K562 (cell line): Measurements from ENCODE around the gene BIRC3. TPM values are rescaled to one million over a fixed set of nuclear protein-coding genes. Genes with fewer than 3 reads are reported as not detected.

Source experiments
- ATAC-seq: fragments of 200-7000 bp; cut with Tn5 transposase; 3 replicates; pipeline ENCODE4 v1.9.1; 2020; ENCODE audit warnings: moderate library complexity
- BruUV-seq: library from RNA; stranded (reverse); fragments of 400-500 nt; replicated peaks from 2 replicates; lab custom pipeline; 2021; lab: Mats Ljungman, UMichigan
- CTCF ChIA-PET: fragments of 300-600 bp; formaldehyde crosslinking; extraction: SDS; loops from one replicate; lab custom pipeline; 2021; ENCODE audit warnings: low intra/inter-chr PET ratio; lab: Yijun Ruan, JAX
- POLR2A ChIA-PET: fragments of 300-600, 350-650 bp; sonication (Branson Sonifier 250); formaldehyde crosslinking; extraction: SDS; loops from one replicate; lab custom pipeline; 2021; ENCODE audit warnings: antibody characterized with exemption, inconsistent platforms; lab: Yijun Ruan, JAX
- DNase-seq, 4 experiments: peaks; one replicate each; pipeline versions ENCODE4 v3.0.0 to v3.0.0-alpha.2; 2011 to 2018; ENCODE audit warnings: low spot score in 3 of 4, mixed read lengths in 3 of 4; ENCODE audit errors: extremely low read depth in 1 of 4
- FAIRE-seq: peaks from 2 replicates; lab custom pipeline; 2011; peaks lifted over from hg19 to GRCh38; lab: Jason Lieb, UNC
- H2AFZ ChIP-seq: 2 replicates; pipeline ENCODE4 v1.6.0; 2011; ENCODE audit warnings: low read depth, low read length, control low read depth, inconsistent platforms
- H3K27ac ChIP-seq: fragments of 200-600 bp; 3 replicates; pipeline ENCODE4 v1.8.0; 2011; ENCODE audit warnings: low read depth, mild to moderate bottlenecking, control low read depth, inconsistent platforms, low read length, moderate library complexity, mixed read lengths; ENCODE audit errors: extremely low read depth
- H3K27me3 ChIP-seq, 2 experiments: fragments of 300-600 bp in 1 of 2; 2 replicates in 1 of 2; 3 replicates in 1 of 2; pipeline versions ENCODE4 v1.6.0 to v1.8.0; 2011; ENCODE audit warnings: inconsistent platforms in 2 of 2, low read length in 2 of 2, mild to moderate bottlenecking in 1 of 2, mixed read lengths in 1 of 2, moderate library complexity in 1 of 2; ENCODE audit not compliant: control insufficient read depth in 2 of 2, insufficient read depth in 2 of 2
- H3K36me3 ChIP-seq: fragments of 300-600 bp; 3 replicates; pipeline ENCODE4 v1.8.0; 2011; ENCODE audit warnings: mild to moderate bottlenecking, low read length, inconsistent platforms; ENCODE audit not compliant: control insufficient read depth, insufficient read depth
- H3K4me1 ChIP-seq, 2 experiments: fragments of 200-600 bp in 1 of 2; replicated peaks in 1 of 2; 2 replicates in 1 of 2; 3 replicates in 1 of 2; pipeline versions ENCODE4 v1.5.1 to v1.8.0; 2011; ENCODE audit warnings: inconsistent platforms in 2 of 2, low read length in 2 of 2, mild to moderate bottlenecking in 1 of 2, mixed read lengths in 1 of 2, moderate library complexity in 1 of 2; ENCODE audit not compliant: control insufficient read depth in 2 of 2, insufficient read depth in 2 of 2
- H3K4me2 ChIP-seq: 2 replicates; pipeline ENCODE4 v1.6.1; 2011; ENCODE audit warnings: low read length, control low read depth, inconsistent platforms, mixed read lengths; ENCODE audit not compliant: insufficient read depth
- H3K4me3 ChIP-seq: fragments of 200-600 bp; sonication (generic), shearing (Covaris generic); 2 replicates; pipeline ENCODE4 v1.5.1; 2016; ENCODE audit warnings: control low read depth, inconsistent platforms
- H3K79me2 ChIP-seq: fragments of 200-600 bp; 3 replicates; pipeline ENCODE4 v1.8.0; 2011; ENCODE audit warnings: low read length, inconsistent platforms; ENCODE audit not compliant: control insufficient read depth, insufficient read depth
- H3K9ac ChIP-seq, 2 experiments: 2 replicates each; pipeline versions ENCODE4 v1.6.0 to v1.6.1; 2011; ENCODE audit warnings: low read depth in 2 of 2, low read length in 2 of 2, control low read depth in 1 of 2, inconsistent platforms in 1 of 2, mild to moderate bottlenecking in 1 of 2, mixed read lengths in 1 of 2; ENCODE audit not compliant: insufficient read depth in 1 of 2
- H3K9me1 ChIP-seq: one replicate; pipeline ENCODE4 v1.6.0; 2011; ENCODE audit warnings: inconsistent platforms, mild to moderate bottlenecking, low read length, moderate library complexity; ENCODE audit not compliant: control insufficient read depth, insufficient read depth
- H3K9me3 ChIP-seq: replicated peaks from 2 replicates; pipeline ENCODE4 v1.5.1; 2011; ENCODE audit warnings: low read depth, low read length, inconsistent platforms; ENCODE audit not compliant: control insufficient read depth, insufficient read depth
- H4K20me1 ChIP-seq: replicated peaks from 2 replicates; pipeline ENCODE4 v1.6.1; 2011; ENCODE audit warnings: low read length, inconsistent platforms, mixed read lengths; ENCODE audit not compliant: control insufficient read depth, insufficient read depth
- BRF2 ChIP-seq: IDR thresholded peaks from 3 replicates; pipeline ENCODE4 v1.6.1; 2011; ENCODE audit warnings: borderline replicate concordance, mild to moderate bottlenecking; ENCODE audit not compliant: insufficient read length, insufficient read depth
- CXXC5 ChIP-seq: fragments of 250-450 bp; sonication (Bioruptor Pico); IDR thresholded peaks from 2 replicates; pipeline ENCODE4 v1.8.0; 2022; ENCODE audit warnings: inconsistent platforms, mild to moderate bottlenecking, moderate library complexity
- DIDO1 ChIP-seq: fragments of 450-650 bp; IDR thresholded peaks from 2 replicates; pipeline ENCODE4 v1.6.1; 2016; ENCODE audit warnings: low read depth, missing biosample characterization, missing genetic modification characterization
- EP400 ChIP-seq: fragments of 450-650 bp; IDR thresholded peaks from 2 replicates; pipeline ENCODE4 v1.6.1; 2017; ENCODE audit warnings: antibody characterized with exemption, mild to moderate bottlenecking, moderate library complexity
- HINFP ChIP-seq: fragments of 450-650 bp; conservative IDR thresholded peaks from 2 replicates; pipeline ENCODE4 v1.6.1; 2016; ENCODE audit warnings: missing genetic modification characterization, low read depth, mild to moderate bottlenecking, control low read depth, missing compliant biosample characterization
- PHF21A ChIP-seq: fragments of 450-650 bp; IDR thresholded peaks from 2 replicates; pipeline ENCODE4 v1.6.1; 2017; ENCODE audit warnings: low read depth, borderline replicate concordance
- POLR2G ChIP-seq: fragments of 200-400 bp; formaldehyde crosslinking; IDR thresholded peaks from 2 replicates; pipeline ENCODE4 v1.6.1; 2017; ENCODE audit warnings: low read depth, mild to moderate bottlenecking, antibody characterized with exemption, low read length, moderate library complexity
- RFX1 ChIP-seq: fragments of 450-650 bp; IDR thresholded peaks from 2 replicates; pipeline ENCODE4 v1.6.1; 2016; ENCODE audit warnings: mild to moderate bottlenecking, moderate library complexity
- TEAD4 ChIP-seq, 2 experiments: sonication (generic) in 1 of 2; formaldehyde crosslinking in 1 of 2; IDR thresholded peaks; 2 replicates each; pipeline versions ENCODE4 v1.6.1 to v1.8.0; 2012 to 2022; ENCODE audit warnings: borderline replicate concordance in 1 of 2, inconsistent platforms in 1 of 2, low read length in 1 of 2, mild to moderate bottlenecking in 1 of 2, missing genetic modification reagents in 1 of 2
- VEZF1 ChIP-seq: fragments of 200-800 bp; sonication (Bioruptor generic); IDR thresholded peaks from 2 replicates; pipeline ENCODE4 v1.6.1; 2017; ENCODE audit warnings: missing genetic modification characterization, missing compliant biosample characterization
- ZKSCAN3 ChIP-seq: fragments of 250-450 bp; sonication (Bioruptor Pico); IDR thresholded peaks from 2 replicates; pipeline ENCODE4 v1.4.0; 2020
- ZKSCAN8 ChIP-seq: fragments of 200-800 bp; sonication (Bioruptor generic); IDR thresholded peaks from 2 replicates; pipeline ENCODE4 v1.6.1; 2016; ENCODE audit warnings: missing genetic modification characterization, missing compliant biosample characterization
- ZNF232 ChIP-seq: sonication (generic); formaldehyde crosslinking; IDR thresholded peaks from 2 replicates; pipeline ENCODE4 v1.8.0; 2022; ENCODE audit warnings: mild to moderate bottlenecking, missing genetic modification reagents
- WGBS: fragments of 100-300 bp; shearing (Covaris generic); methylation state at CpG from one replicate; pipeline ENCODE4 v1.1.6; 2016; ENCODE audit warnings: low coverage, mixed read lengths; ENCODE audit not compliant: insufficient coverage; ENCODE audit errors: missing lambda C conversion rate; 5-methylcytosine and 5-hydroxymethylcytosine counted together
- in situ Hi-C: fragments of 300-500 bp; cut with MboI; formaldehyde crosslinking; loops from 4 replicates; pipeline ENCODE4 v1.15.0; 2018; ENCODE audit warnings: inconsistent platforms, mixed read lengths
- intact Hi-C: fragments of 100-400 bp; cut with micrococcal nuclease; formaldehyde crosslinking; loops from 2 replicates; pipeline ENCODE4 v1.14.2; 2022
- polyA plus RNA-seq, 8 experiments: library from polyadenylated mRNA; depleted of rRNA in 4 of 8; stranded (reverse) in 5 of 8; unstranded in 3 of 8; fragments of >200 nt; fragmentation: Nextera tagmentation in 2 of 8; fragmentation: Illumina TruSeq in 1 of 8; extraction: Ambion mirVana in 2 of 8; extraction: Trizol in 1 of 8; gene quantifications; 2 replicates each; pipeline versions ENCODE4 v1.2.1 to v1.2.3, GENCODE V29; 2011 to 2014; ENCODE audit warnings: inconsistent platforms in 1 of 8, missing spikeins in 1 of 8
- total RNA-seq, 7 experiments: library from RNA; depleted of rRNA in 6 of 7; stranded (reverse); fragments of >200 nt in 6 of 7; fragmentation: Illumina TruSeq in 2 of 7; extraction: Trizol in 2 of 7; gene quantifications; 2 replicates each; pipeline versions ENCODE4 v1.2.1 to v1.2.3, GENCODE V29; 2011 to 2021; ENCODE audit warnings: low replicate concordance in 1 of 7

Gene BIRC3
- total and polyA plus RNA-seq, 9 of the 15 experiments (the other 6 are each of a cell fraction or from before 2014, with no cell fraction given) = 0.08 to 0.42 (median 0.18) TPM

DNA sequence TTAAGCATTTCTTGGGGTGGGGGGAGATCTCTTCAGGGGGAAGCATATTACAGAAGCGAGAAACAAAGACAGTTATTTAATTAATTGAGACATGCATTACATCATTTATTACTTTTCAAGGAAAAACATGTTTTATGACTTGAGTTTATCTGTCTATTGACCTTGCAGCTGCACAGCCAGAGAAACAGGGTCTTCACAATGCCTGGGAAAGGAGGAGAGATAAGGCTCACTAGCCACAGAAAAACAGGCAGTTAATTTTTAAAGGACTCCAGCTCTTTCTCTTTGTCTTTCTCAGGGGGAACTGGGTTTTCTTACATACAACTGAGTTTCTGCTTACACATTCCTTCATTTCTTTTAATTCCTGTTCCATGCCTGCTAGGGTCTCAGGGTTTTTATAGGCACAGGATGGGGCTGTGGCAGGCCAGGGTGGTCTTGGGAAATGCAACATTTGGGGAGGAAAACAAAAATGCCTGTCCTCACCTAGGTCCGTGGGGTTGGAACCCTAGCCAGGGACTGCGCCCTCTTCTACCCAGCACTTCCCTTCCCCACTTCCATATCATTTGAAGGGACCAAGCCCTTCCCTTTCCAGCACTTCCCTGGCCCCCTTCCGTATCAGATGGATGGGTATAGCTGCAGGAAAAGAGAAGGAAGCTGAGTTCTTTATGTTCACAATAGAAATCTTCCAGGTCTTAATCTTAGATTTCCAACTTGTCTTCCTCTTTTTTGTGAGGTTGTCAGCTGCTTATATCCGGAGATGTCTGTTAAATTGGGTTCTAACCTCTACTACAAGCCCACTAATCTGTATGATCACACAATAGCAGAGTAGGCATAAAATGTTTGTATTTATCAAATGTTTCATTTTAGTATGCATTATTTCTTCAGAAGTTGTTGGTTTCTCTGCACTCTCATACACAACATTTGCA is 68.1 kb downstream of the BIRC3 start:
- no peaks in the 10 kb centered on the region for H4K20me1 ChIP-seq
- no peaks in the 10 kb centered on the region for H3K79me2 ChIP-seq
- H3K27me3 ChIP-seq = no peaks in the 10 kb centered on the region
- peak overlapping the region; percentile 34 to 73; a peak in 3 of 4 replicates for H3K9ac ChIP-seq
- no peak overlapping the region for H3K4me3 ChIP-seq
- no peak for FAIRE-seq
- peaks cover 16 to 42% of the 10 kb centered on the region in 2 experiments; a peak in 4 of 5 replicates for H3K4me1 ChIP-seq
- in situ Hi-C loops = no loop called here
- H3K27ac ChIP-seq = peak overlapping the region; percentile 76
- no TSS peak for BruUV-seq
- peak overlapping the region; percentile 60 for H3K4me2 ChIP-seq
- ChIA-PET CTCF (no interaction called here), POLR2A (interaction anchor here (0.6 to 1.8 kb wide), 5 partner anchors 24 to 111 kb away, joined by 3 to 5 read pairs (median 3); no protein-coding TSS in a partner anchor)
- peaks cover 3% of the 10 kb centered on the region; the same call in 1 of the 2 replicates for H3K9me3 ChIP-seq
- intact Hi-C loops = loop anchor here (2.0 to 5.0 kb wide), 2 partner anchors 39 to 67 kb away; partner anchors contain the start of genes BIRC2 and TMEM123
- WGBS = 4% methylated on average over 5 of the region's 5 CpGs
- peaks cover 18% of the 10 kb centered on the region for H3K36me3 ChIP-seq
- DNase-seq = peak in 2 of 4 experiments; percentile 7 to 48
- H3K9me1 ChIP-seq = no peaks in the 10 kb centered on the region
- peak overlapping the region; percentile 85 for H2AFZ ChIP-seq
- peak; percentile 24 for ATAC-seq
- TF ChIP-seq CXXC5 (CRISPR knock-in tag) = 0 out of 2 replicates have a peak, but pooled peaks have one; percentile 11
- TF ChIP-seq ZKSCAN3 (CRISPR knock-in tag) = no peak
- TF ChIP-seq ZKSCAN8 = no peak; the same call in 1 of the 2 replicates
- TF ChIP-seq PHF21A = no peak
- TF ChIP-seq POLR2G = no peak
- peak; percentile 97 for TF ChIP-seq HINFP
- TF ChIP-seq DIDO1 (tag) = no peak
- no peak for TF ChIP-seq EP400
- TF ChIP-seq ZNF232 (CRISPR knock-in tag) = no peak
- TF ChIP-seq VEZF1 = peak; percentile 43
- TF ChIP-seq TEAD4 (IDR thresholded peaks at IDR 0.05; ENCODE audit: low read length) = peak; percentile 50; the same call in 1 of the 2 replicates
- TF ChIP-seq TEAD4 (CRISPR knock-in tag; IDR thresholded peaks at IDR 0.05; ENCODE audit: borderline replicate concordance) = no peak
- TF ChIP-seq RFX1 = no peak
- TF ChIP-seq BRF2 = no peak
